NCI-H2196 (cell line): ENCODE results near the gene BICD2.
"Not testable (repeated sequence)": the region's sequence is repeated elsewhere in the genome, so short reads cannot be mapped to it uniquely, and the experiment has no call there.

Source experiments
- DNase-seq: peaks from one replicate; lab custom pipeline; 2025; ENCODE audit not compliant: unreplicated experiment; lab: John Stamatoyannopoulos, UW

BICD2 gene

GRCh38 chr9:92764381-92764987 lies at the start of gene BICD2:
TSS of gene BICD2 (minus strand) at chr9:92764833. CDS start at chr9:92764744, 89 bp downstream.
- DNase-seq, result no peak

- not testable (repeated sequence) for DNase-seq
Measured at GRCh38 chr9:92809629-92810326, 45.1 kb upstream of the BICD2 start.

GRCh38 chr9:92808726-92809451 lies 44.3 kb upstream of the BICD2 start:
- DNase-seq, result peak; percentile 67

DNA sequence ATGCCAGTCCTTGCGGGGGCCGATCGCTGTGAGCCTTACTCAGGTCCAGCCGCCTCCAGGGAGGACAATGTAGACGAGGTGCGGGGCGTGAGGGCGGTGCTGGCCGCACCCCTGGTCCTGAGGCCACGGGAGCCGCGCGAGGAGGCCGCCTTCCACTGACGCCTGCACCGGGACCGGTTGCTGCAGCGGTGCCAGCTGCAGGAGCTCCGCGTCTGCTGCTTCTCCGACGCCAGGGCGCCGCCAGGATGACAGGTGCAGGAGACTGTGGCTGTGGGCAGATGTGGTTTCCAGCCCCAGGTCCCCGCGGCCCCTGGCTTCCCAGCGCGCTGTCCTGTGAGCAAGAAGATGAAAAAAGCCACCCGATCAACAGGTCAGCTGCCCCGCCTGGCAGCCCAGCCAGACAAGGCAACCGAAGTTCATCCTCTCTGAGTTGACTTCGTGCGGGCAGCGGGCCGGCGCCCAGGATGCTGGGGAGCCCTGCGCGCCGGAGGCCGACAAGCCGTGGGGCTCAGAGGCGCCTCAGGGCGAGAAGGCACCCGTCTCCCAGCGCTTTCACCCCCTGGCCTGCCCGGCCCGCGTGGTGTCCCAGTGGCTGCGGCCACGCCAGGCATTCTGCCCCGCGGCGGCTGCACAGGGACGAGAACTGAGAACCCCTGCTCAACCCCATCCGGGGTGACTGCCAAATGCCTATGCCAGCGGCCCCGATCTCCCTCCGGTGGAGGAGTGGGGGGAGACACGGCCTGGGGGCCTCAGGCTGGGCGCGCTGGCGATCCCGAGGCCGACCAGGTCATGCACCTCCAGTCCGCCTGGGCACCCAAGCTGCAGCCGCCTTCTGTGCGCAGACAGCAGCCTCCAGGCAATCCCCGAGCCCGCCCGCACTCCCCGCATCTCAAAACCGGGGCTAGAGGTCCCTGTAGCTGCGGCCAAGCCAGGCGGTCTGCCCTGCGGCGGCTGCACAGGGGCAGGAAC lies 43.4 kb upstream of the BICD2 start:
- DNase-seq, result peak; percentile 31

DNA sequence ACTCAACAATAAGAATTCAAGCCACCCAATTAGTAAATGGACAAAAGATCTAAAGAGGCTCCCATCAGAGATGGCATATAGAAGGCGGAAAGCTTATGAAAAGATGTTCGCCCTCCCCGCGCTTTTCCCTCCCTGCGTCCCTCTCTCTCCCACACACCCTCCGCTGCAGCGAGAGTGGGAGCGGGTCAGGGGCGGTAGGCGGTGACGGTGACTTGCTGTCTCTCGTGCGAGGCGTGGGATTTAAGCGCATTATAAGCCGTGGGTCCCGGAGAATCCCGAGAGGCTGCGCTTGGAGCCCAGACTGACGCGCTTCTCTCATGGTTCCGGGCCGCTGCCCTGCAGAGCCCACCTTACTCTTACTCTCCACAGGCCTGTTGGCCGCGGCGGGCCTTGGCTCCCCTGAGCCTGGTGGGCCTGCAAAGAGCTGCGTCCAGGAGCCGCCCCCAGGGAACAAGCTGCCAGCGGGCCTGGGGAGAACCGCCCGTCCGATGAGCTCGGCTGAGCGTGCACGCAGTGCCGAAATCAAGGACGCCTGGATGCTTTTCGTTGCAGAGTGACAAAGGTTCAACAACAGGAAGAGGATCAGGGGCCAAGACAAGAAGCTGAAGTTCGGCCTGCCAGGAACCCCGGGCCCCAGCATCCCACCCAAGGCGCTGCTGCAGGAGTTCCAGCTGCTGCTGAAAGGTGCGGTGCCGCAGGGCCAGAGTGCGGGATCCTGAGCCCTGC lies 42.6 kb upstream of the BICD2 start:
- DNase-seq, result no peak

DNA sequence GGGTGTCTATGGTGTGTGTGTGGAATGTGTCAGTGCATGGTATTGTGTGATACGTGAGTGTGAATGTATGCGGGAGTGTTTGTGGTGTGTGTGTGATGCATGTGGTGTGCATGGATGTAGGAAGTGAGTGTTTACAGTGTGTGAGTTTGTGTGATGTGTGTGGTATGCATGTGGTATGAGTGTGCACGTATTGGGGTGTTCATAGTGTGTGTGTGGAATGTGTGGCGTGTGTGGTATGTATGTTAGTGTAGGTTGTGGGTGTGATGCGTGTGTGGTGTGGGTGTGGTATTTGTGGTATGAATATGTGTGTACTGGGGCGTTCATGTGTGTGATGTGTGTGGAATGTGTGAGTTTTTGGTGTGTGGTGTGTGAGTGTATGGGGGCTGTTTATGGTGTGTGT lies 40.1 kb upstream of the BICD2 start:
- DNase-seq, result no peak

DNA sequence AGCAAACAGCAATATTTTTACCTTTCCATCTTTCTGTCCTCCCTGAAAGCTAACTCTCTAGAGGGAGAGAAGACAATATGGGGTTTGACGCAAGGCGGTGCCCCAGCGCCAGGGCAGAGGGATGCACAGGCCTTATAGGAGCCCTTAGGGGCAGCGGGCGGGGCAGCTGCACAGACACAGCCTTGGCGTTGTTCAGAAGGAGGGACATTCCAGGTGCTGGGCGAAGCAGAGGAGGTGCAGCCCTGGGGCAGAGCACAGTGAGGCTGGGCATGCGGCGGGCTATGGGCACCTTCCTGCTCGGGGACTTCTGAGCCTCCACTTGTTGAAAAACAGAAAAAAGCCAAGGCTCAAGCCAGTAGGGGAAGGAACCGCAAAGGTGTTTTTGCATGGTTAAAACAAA lies 33.7 kb upstream of the BICD2 start:
- DNase-seq, result no peak

GRCh38 chr9:92796337-92796804 lies 31.7 kb upstream of the BICD2 start:
- DNase-seq, result not testable (repeated sequence)

GRCh38 chr9:92795598-92796336 lies 31.1 kb upstream of the BICD2 start:
- DNase-seq, result no peak

DNA sequence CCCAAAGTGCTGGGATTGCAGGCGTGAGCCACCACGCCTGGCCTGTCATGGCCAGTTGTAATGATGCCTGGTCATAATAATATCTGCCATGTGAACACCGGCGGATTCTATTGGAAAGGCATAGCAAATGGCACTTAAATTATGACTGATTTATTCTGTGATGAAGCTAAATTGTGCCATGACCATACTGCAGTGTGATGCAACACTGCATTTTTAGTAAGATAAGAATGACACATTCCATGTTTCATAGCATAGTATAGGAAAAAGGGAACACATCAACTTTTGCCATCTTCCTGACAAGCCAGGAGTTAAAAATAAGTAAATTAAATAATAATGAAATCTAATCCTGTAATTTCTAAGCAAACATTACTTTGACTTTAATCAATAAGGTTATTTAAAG lies 30.4 kb upstream of the BICD2 start:
- no peak for DNase-seq

DNA sequence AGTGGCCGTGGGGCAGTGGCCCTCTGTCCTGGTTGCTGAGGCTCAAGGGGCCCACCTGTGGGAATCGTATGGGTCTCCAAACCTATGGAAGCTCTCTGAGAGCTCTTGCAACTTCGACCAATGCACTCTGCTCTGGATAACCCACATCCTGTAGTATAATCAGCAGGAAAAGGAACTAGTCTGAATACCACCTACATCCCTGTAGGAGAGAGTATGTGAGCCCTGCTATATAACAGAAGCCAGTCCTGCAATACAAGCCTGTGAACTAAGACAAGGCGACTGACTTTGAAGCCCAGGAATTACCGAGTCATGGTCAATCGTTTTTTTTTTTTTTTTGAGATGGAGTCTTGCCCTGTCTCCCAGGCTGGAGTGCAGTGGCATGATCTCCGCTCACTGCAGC lies 29.8 kb upstream of the BICD2 start:
- DNase-seq, result no peak

- peak; percentile 81 for DNase-seq
Measured at GRCh38 chr9:92790542-92791527, 26.2 kb upstream of the BICD2 start.

- no peak for DNase-seq
Measured at GRCh38 chr9:92786298-92786697, 21.7 kb upstream of the BICD2 start.

DNA sequence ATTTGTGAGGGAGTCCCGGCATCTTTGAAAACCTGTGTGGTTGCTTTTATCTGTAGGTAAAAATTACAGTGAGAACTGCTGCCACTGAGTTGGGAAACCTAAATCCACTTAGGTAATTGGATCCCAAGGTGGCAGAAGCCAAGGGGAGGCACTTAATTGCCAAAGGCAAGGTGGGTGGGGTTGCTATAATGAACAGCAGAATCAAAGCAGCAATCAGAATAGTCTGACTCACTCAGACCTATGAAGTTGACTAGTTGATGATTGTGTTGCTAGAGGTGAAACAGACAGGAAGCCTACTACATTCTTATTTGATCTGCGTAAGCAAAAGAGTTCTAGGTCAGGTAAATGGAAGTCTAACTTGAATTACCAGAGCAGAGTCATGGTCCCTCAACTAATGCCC lies 17.3 kb upstream of the BICD2 start:
- DNase-seq, result no peak

DNA sequence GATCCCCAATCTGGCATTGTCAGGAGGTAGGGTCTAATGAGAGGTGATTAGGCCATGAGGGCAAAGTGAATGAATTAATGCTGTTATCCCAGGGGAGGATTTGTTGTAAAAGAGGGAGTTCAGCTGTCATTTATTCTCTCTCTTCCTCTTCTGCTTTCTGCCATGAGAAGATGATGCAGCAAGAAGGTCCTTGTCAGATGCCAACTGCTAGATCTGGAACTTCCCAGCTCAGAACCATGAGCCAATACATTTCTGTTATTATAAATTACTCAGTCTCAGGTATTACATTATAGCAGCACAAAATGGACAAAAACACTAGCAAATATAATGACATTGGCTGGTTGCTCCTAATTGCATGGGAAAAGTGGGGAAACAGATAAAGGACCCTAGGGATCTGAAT lies 15.6 kb upstream of the BICD2 start:
- no peak for DNase-seq

DNA sequence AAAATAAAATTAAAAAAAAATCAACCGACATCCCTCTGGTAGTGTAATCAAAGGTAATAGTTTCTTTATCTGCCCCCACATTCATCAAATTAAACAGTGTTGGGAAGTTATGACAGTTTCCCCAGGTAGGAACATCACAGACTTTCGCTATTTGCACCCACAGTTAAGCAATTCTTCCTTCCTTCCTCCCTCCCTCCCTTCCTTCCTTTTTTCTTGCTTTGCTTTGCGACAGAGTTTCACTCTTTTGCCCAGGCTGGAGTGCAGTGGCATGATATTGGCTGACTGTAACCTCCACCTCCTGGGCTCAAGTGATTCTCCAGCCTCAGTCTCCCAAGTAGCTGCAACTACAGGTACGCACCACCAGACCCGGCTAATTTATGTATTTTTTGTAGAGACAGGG lies 10.8 kb upstream of the BICD2 start:
- no peak for DNase-seq

- DNase-seq, result no peak
Measured at GRCh38 chr9:92774274-92774673, 9.6 kb upstream of the BICD2 start.

DNA sequence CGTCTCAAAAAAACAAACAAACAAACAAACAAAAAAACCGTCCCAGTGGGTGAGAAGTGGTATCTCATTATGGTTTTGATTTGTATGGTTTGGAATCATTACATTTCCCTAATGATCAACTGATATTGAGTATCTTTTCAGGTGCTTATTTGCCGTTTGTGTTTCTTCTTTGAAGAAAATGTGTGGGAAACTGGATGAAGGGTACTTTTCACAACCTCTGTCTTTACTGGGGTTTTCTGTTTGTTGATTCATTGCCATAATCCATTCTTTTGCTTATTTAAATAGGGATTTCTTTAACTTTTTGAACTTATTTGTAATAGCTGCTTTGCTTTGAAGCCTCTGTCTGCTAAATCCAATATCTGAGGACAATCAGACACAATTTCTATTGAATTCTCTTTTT lies 9.2 kb upstream of the BICD2 start:
- no peak for DNase-seq
